Upper lobe of left lung (tissue), 4 donors: Measurements from ENCODE around the gene C22orf42.
"Not testable (repeated sequence)": the region's sequence is repeated elsewhere in the genome, so short reads cannot be mapped to it uniquely, and the experiment has no call there.

Source experiments
- CTCF ChIP-seq, 6 experiments: fragments of 450-650 bp in 4 of 6; fragments of 200-600 bp in 2 of 6; sonication (generic) in 2 of 6; IDR thresholded peaks; one replicate each; pipeline ENCODE4 v1.5.1; 2016 to 2019; ENCODE audit warnings: antibody characterized with exemption in 6 of 6
- EP300 ChIP-seq, 4 donors: sonication (generic); formaldehyde crosslinking; IDR thresholded peaks; one replicate each; pipeline ENCODE4 v1.5.1; 2017; ENCODE audit warnings: antibody characterized with exemption in 4 of 4, control low read depth in 2 of 4
- POLR2A ChIP-seq, 4 donors: fragments of 450-650 bp; IDR thresholded peaks; one replicate each; pipeline ENCODE4 v1.5.1; 2016 to 2017; ENCODE audit warnings: antibody characterized with exemption in 4 of 4, mild to moderate bottlenecking in 2 of 4
- POLR2AphosphoS5 ChIP-seq, 2 donors: sonication (generic); formaldehyde crosslinking; IDR thresholded peaks; one replicate each; pipeline ENCODE4 v1.5.1; 2017; ENCODE audit warnings: antibody characterized with exemption in 2 of 2

DNA sequence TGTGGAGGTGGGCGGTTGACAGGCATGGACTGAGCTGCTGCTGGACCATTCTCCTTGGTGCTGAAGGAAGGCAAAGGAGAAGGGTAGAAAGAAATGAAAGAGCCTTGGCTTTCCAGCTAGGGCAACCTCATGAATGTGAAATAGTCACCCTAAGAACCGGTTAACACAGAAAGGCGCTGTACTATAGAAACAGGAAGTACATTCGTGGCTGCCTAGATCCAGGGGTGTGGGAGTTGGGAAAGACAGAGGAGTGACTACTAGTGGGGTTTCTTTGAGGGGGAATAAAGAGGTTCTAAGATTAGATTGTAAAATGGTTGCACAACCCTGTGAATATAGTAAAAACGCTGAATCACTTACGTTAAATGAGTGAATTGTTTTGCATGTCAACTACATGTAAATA, 7.5 kb downstream of the C22orf42 start:
- not testable (repeated sequence) for TF ChIP-seq CTCF, POLR2AphosphoS5, POLR2A, EP300 (IDR thresholded peaks at IDR 0.05)
